ENCODE data around the gene CDH13. TPM values are rescaled to one million over a fixed set of nuclear protein-coding genes. Genes with fewer than 3 reads are reported as not detected.

CDH13 gene
- total RNA-seq, 1 donor from 2014 or later = 2.0 TPM

DNA sequence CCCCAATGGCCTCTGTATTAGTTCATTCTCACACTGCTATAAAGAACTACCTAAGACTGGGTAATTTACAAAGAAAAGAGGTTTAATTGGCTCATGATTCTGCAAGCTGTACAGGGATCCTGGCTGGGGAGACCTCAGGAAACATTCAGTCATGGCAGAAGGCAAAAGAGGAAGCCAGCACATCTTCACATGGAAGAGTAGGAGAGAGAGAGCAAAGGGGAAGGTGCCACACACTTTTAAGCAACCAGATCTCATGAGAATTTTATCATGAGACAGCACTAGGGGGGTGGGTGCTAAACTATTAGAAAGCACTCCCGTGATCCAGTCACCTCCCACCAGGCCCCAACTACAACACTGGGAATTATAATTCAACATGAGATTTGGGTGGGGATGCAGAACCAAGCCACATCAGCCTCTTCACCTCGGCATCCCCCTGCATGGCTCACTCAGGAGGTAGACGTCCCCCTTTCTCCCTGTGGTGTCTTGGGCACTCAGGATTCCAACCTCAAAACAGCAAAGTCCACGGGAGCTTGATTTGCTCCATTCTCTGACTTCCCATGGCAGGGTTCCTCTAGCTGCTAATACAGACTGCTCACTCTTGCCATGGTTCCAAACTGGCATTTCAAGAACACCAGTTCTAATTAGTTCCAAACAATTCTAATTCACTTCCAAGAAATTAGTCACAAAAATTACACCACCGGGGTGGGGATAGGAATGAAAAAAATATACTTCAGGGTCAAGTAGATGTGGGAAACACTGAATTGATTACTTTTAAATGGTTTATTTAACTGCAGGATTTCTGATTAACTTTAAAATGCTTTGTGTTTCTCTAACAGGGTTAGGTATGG is 977.2 kb downstream of the CDH13 start:
- no peak for DNase-seq (ENCODE audit: low spot score)

- no peak for DNase-seq (ENCODE audit: low spot score)
Measured at GRCh38 chr16:83606486-83607030, 979.8 kb downstream of the CDH13 start.

DNA sequence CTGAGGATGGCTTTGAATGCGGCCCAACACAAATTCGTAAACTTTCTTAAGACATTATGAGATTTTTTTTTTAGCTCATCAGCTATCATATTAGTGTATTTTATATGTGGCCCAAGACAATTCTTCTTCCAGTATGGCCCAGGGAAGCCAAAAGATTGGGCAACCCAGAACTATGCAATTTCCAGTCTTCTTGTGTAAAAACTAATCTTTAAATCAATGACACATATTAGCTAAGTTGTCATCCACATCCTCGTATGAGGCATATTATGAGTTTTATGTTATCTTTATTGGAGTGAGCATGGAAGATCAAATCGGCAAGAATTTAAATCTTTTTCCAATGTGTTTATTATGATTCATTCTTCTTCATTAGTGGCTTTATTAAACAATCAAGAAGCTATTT is 982.4 kb downstream of the CDH13 start:
- DNase-seq (ENCODE audit: low spot score) = no peak

DNA sequence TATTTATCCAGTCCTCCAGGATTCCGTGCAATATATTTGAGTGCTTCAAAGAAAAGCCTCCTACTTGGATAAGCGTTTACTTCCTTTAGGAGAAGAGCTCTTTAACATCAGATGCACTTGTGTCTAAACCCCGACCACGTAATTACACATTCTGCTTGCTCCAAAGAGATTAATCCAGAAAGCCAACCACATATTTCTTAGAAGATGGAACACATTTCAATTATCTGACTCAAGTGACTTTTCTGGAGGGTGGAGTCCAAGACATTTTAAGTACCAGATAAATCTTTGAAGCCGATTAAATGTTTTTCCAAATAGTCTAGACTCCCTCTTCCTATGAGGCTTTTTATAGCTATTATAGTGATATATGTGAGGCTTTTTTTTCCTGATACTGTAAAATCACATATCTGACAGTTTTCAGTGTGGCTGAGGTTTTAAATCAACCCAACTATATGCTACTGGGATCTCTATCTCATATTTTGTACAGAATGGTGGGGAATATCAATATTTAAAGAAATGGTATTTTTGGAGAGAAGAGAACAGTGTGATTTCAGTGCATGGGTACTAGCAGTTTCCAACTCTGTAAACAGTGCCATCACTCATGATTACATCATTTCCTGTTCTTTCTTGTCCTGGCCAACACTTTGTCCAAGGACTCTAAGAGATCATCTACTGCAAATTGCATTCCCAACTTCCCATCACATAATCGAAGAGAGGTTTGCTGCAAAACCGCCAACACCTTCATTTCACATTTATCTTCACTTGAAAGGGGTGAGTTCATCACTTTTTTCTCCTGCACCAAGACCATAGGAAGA is 988.6 kb downstream of the CDH13 start:
- DNase-seq (ENCODE audit: low spot score) = no peak

GRCh38 chr16:83615953-83616350 is 989.2 kb downstream of the CDH13 start:
- no peak for DNase-seq (ENCODE audit: low spot score)

DNA sequence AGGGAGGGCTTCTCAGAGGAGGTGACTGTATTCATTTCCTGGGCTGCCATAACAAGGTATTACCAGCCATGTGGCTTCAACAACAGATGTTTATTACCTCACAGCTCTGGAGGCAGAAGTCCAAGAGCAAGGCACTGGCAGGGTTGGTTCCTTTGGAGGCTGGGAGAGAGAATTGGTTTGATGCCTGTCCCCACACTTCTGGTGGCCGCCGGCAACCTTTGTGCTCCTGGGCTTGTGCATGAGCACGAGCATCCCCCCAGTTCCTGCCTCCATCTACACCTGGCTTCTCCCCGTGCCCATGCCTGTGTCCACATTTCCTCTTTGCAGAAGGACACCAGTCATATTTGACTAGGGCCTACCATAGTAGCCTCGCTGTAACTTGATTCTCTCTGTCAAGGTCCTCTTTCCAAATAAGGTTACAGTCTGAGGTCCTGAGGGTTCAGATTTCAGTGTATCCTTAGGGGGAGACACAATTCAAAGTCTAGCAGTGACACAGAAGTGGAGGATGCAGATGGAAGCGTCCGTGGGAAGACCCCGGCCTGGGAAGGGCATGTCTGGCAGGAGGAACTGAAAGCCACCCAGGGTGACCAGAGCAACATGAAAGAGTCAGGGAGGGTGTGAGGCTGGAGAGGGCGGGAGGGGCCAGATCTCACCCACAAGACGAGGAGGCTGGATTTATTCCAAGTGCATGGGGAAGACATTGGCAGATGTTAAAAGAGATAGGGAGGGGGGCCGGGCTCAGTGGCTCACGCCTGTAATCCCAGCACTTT is 992.8 kb downstream of the CDH13 start:
- no peak for DNase-seq (ENCODE audit: low spot score)

GRCh38 chr16:83622010-83622409 is 995.2 kb downstream of the CDH13 start:
- DNase-seq (ENCODE audit: low spot score) = no peak

DNA sequence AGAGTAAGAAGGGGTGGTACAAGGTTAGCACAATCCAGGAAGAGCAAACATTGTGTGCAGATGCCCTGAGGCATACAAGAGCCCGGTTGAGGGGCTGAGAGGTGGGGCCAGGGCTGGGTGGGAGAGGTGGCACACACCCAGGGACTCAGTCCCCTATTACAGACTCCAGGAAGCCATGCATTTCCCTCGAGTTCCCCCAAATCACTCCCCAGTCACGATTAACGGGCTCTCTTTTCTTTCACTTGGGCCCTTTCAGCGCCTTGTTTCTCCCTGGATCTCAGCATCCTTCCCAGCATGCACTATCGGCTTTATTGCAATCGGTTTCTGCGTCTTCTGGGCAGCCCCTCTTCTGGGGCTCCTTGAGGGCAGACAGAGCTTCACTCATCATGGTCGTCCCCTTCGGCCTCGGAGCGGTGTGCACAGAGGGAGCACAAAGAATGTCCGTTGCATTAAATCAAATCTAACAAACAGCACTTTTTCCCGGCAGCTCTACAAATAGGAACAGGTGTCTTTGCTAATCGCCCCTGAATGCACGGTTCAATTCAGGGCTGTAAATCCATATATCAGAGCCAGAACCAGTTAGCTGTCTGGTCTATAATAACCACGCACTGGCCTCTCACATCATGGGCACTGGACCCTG is 996.4 kb downstream of the CDH13 start:
- DNase-seq (ENCODE audit: low spot score) = no peak

DNA sequence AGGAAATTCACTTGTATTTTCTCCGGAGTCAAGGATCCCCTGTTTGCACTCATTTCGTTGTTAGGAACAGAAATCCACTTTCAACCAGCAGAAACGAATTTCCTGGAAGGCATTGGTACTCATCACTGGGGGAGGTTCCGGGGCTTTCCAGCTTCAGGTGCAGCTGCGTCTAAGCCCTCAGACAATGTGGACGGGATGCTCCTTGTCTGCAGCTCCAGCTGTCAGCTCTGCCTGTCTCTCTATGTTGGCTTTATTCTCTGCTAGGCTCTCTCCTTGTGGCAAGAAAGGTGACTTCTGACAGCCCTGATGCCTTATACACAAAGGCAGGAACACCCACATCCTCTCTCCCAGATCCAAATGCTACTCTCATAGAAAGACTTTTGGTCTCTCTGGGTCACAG is 997.1 kb downstream of the CDH13 start:
- DNase-seq (ENCODE audit: low spot score) = no peak

GRCh38 chr16:83624429-83625120 is 997.8 kb downstream of the CDH13 start:
- DNase-seq (ENCODE audit: low spot score) = no peak

- no peak for DNase-seq (ENCODE audit: low spot score)
Measured at GRCh38 chr16:83626204-83626603, 999.4 kb downstream of the CDH13 start.

DNA sequence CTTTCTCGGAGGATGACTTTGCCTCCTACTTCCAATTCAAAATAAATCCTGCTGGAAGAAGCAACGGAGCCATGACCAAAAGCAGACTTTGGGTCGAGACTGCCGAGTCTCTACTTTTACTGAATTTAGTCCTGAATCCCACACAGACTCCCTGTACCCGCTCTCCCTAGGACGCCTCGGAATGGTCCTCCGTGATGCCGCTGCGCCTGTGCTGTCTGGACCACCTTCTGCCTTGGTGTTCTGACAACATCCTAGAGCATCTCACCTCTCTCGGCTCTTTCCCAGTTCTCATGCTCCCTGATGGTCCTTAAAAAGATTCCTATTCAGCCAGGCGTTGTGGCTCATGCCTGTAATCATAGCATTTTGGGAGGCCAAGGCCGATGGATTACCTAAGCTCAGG is 999.9 kb downstream of the CDH13 start:
- DNase-seq (ENCODE audit: low spot score) = no peak

DNA sequence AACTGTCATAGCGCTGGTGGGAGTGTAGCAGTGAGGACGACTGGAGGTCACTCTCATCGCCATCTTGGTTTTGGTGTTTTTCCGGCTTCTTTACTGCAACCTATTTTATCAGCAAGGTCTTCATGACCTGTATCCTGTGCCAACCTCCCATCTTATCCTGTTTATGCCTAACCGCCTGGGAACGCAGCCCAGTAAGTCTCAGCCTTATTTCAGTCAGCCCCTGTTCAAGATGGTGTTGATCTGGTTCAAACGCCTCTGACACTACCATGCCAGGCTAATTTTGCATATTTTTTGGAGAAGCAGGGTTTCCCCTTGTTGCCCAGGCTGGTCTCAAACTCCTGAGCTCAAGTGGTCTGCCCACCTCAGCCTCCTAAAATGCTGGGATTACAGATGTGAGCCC is 1001.2 kb downstream of the CDH13 start:
- no peak for DNase-seq (ENCODE audit: low spot score)

DNA sequence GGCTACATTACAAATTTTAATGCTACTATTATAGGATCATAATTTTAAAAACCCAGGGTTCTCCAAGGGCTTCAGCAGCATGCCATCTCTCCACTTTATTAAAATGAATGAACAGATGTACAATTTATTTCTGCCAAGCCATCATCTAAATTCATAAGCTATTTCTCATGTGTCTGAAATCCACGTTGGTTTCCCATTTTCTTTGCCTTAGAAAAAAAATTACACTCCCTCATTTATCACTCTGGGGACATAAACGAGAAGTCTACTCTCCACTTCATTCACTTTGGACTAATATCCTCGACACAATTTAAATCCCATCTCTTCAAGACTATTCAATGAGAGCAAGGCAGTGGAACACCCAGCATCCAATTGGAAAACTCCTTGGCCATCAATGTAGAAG is 1002.7 kb downstream of the CDH13 start:
- no peak for DNase-seq (ENCODE audit: low spot score)

GRCh38 chr16:83629836-83630235 is 1003.1 kb downstream of the CDH13 start:
- no peak for DNase-seq (ENCODE audit: low spot score)

DNA sequence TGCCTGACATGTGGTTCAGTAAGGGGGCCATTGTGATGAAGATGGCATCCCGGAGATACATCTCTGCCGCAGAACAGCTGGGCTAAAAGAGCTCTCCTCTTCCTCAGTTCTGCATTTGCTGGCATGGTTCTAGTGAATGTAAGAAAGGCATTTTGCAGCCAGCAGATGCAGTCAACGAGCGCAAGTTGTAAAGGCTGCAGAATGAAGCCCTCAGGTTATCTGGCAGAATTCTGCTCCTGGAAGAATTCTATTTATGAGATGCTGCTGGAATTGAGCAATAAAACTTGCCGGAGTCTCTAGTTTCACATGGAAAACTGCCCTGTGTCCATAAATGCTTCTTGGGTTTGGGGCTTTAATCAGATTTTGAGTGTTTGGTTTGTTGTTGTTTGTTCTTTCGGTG is 1004.2 kb downstream of the CDH13 start:
- no peak for DNase-seq (ENCODE audit: low spot score)

- DNase-seq (ENCODE audit: low spot score) = no peak
Measured at GRCh38 chr16:83633286-83633685, 1006.5 kb downstream of the CDH13 start.

DNA sequence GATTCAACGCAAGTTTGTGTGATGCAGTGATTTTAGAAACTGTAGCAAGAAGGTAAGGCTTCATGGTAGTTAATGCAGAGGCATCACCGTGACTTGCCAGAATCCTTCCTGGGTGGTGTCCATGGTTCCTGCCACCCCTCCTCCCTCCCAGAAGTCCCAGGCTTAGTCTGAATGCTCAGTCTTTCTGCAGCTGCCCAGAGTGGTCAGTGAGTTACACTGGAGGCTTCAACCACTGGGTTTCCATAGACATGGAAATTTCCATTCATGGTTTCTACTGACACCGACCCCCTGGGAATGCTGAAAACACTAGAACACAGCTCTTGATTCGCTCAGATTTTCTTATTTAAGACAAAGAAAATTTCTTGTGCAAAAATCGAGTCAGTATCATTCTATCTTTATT is 1021.6 kb downstream of the CDH13 start:
- DNase-seq (ENCODE audit: low spot score) = no peak

- no peak for DNase-seq (ENCODE audit: low spot score)
Measured at GRCh38 chr16:83651871-83652270, 1025.1 kb downstream of the CDH13 start.

DNA sequence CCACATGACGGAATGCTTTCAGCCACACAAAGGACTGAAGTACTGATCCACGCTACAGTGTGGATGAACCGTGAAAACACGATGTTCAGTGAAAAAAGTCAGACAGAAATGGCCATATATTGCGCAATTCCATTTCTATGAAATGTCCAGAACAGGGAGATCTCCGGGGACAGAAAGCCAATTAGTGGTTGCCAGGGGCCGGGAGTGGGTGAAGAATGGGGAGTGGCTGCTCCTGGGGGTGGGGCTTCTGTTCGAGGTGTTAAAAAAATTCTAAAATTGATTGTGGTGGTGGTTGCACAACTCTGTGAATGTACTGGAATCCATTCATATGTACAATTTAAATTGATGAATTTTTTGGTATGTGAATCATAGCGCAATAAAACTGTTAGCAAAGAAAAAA is 1026.2 kb downstream of the CDH13 start:
- DNase-seq (ENCODE audit: low spot score) = no peak

- no peak for DNase-seq (ENCODE audit: low spot score)
Measured at GRCh38 chr16:83653785-83654184, 1027.0 kb downstream of the CDH13 start.

Data from mucosa of gallbladder (tissue), 1 donor.